Testis (tissue), 3 donors: ENCODE measurements around the gene KLF7. TPM values are rescaled to one million over a fixed set of nuclear protein-coding genes. Genes with fewer than 3 reads are reported as not detected.

Experiments used
- DNase-seq: peaks from one replicate; pipeline ENCODE4 v3.0.0-alpha.2; 2019
- H3K27ac ChIP-seq, 2 donors: fragments of 200-600 bp; sonication (generic); one replicate each; pipeline ENCODE4 v1.5.1; 2019
- H3K27me3 ChIP-seq: fragments of 200-600 bp; sonication (generic); one replicate; pipeline ENCODE4 v1.5.1; 2019
- H3K36me3 ChIP-seq: fragments of 200-600 bp; sonication (generic); one replicate; pipeline ENCODE4 v1.5.1; 2017; ENCODE audit warnings: low read depth; ENCODE audit errors: missing control alignments
- H3K4me1 ChIP-seq: fragments of 200-600 bp; sonication (generic); one replicate; pipeline ENCODE4 v1.5.1; 2019
- H3K4me3 ChIP-seq, 2 donors: fragments of 200-600 bp; sonication (generic); one replicate each; pipeline ENCODE4 v1.5.1; 2017 to 2019
- H3K9me3 ChIP-seq: fragments of 200-600 bp; sonication (generic); one replicate; pipeline ENCODE4 v1.5.1; 2017
- POLR2A ChIP-seq: fragments of 450-650 bp; IDR thresholded peaks from one replicate; pipeline ENCODE4 v1.6.1; 2017; ENCODE audit warnings: antibody characterized with exemption, mild to moderate bottlenecking, moderate library complexity
- WGBS, 2 donors: methylation state at CpG; one replicate each; pipeline ENCODE4 v1.1.5; 2018; 5-methylcytosine and 5-hydroxymethylcytosine counted together
- intact Hi-C: fragments of 100-400 bp; cut with DNase I; formaldehyde crosslinking; loops from one replicate; pipeline ENCODE4 v1.15.1; 2023; ENCODE audit warnings: low total_unique reads
- polyA plus RNA-seq: library from polyadenylated mRNA; stranded (reverse); fragments of 350-450 nt; fragmentation: Illumina TruSeq; extraction: RNeasy Lipid Tissue Mini Kit (QIAGEN cat#74804); gene quantifications from one replicate; pipeline ENCODE4 v1.2.3, GENCODE V29; 2014; ENCODE audit warnings: low read depth, low replicate concordance; ENCODE audit not compliant: insufficient read depth
- total RNA-seq, 2 donors: library from RNA; depleted of rRNA; stranded (reverse); fragments of >200 nt; gene quantifications; one replicate each; pipeline ENCODE4 v1.2.3, GENCODE V29; 2016
- TF ChIP-seq, protein P1 (sequence below), 3 experiments: fragments of 450-650 bp in 2 of 3; fragments of 200-600 bp in 1 of 3; sonication (generic) in 1 of 3; IDR thresholded peaks; one replicate each; pipeline ENCODE4 v1.5.1; 2016 to 2019; ENCODE audit warnings: antibody characterized with exemption in 3 of 3, mild to moderate bottlenecking in 2 of 3, moderate library complexity in 1 of 3

The KLF7 gene
- total and polyA plus RNA-seq, 3 donors from 2014 or later = 15.1 to 23.2 (median 21.1) TPM

DNA sequence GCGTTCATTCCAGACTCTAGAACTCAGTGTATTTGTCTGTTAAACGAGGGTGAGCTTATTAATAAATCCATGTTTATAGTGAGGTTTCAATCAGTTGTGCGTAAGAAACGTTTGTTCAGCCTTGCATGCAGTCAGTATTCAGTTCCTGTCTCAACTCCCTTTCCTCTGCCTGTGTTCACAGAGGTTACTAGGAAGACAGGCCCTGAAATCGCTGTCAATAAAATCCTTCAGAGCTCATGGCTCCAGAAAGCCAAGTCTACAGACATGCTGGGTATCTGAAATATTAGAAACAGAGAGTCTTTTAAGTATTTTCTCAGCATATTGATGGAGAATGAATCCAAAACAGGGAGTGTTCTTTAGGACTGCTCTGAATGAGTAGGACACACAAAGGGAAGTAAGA, 75.4 kb downstream of the KLF7 start:
- Histone ChIP-seq H3K4me1 (no peaks in the 10 kb centered on the region), H3K36me3 (no peaks in the 10 kb centered on the region), H3K9me3 (no peaks in the 10 kb centered on the region), H3K27ac (no peak overlapping the region), H3K27me3 (no peaks in the 10 kb centered on the region), H3K4me3 (no peak overlapping the region)
- TF ChIP-seq, protein P1, sequence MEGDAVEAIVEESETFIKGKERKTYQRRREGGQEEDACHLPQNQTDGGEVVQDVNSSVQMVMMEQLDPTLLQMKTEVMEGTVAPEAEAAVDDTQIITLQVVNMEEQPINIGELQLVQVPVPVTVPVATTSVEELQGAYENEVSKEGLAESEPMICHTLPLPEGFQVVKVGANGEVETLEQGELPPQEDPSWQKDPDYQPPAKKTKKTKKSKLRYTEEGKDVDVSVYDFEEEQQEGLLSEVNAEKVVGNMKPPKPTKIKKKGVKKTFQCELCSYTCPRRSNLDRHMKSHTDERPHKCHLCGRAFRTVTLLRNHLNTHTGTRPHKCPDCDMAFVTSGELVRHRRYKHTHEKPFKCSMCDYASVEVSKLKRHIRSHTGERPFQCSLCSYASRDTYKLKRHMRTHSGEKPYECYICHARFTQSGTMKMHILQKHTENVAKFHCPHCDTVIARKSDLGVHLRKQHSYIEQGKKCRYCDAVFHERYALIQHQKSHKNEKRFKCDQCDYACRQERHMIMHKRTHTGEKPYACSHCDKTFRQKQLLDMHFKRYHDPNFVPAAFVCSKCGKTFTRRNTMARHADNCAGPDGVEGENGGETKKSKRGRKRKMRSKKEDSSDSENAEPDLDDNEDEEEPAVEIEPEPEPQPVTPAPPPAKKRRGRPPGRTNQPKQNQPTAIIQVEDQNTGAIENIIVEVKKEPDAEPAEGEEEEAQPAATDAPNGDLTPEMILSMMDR (IDR thresholded peaks at IDR 0.05) = no peak
- TF ChIP-seq POLR2A = no peak
- 74 to 75% methylated on average over 5 of the region's 5 CpGs for WGBS, 2 donors
- DNase-seq = no peak
- intact Hi-C loops = no loop called here

DNA sequence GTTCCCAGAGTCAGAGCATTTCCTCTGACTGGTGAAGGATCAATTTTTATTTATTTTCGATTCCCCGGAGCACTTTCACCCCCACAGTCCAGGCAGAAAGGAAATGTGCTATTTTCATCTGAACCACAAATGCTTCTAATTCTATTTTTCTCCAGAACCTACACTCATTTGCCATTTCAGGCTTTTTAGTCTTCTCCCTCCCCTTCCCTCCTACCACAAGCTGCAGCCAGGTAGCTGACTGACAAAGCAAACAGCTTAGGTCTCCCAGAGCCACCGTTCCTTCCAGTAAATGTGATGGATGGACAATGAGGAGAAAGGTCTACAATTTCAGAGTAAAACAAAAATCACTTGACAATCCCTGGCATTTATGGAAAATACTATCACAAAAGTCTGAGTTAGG, 76.9 kb downstream of the KLF7 start:
- WGBS, 2 donors = 70 to 78% methylated on average over 3 of the region's 3 CpGs
- H3K27me3 ChIP-seq = no peaks in the 10 kb centered on the region
- no peak for DNase-seq
- no peaks in the 10 kb centered on the region for H3K4me1 ChIP-seq
- H3K36me3 ChIP-seq = no peaks in the 10 kb centered on the region
- H3K4me3 ChIP-seq = no peak overlapping the region
- no peak overlapping the region for H3K27ac ChIP-seq
- intact Hi-C loops = no loop called here
- TF ChIP-seq, protein P1 (IDR thresholded peaks at IDR 0.05) = no peak
- TF ChIP-seq POLR2A = no peak
- no peaks in the 10 kb centered on the region for H3K9me3 ChIP-seq

DNA sequence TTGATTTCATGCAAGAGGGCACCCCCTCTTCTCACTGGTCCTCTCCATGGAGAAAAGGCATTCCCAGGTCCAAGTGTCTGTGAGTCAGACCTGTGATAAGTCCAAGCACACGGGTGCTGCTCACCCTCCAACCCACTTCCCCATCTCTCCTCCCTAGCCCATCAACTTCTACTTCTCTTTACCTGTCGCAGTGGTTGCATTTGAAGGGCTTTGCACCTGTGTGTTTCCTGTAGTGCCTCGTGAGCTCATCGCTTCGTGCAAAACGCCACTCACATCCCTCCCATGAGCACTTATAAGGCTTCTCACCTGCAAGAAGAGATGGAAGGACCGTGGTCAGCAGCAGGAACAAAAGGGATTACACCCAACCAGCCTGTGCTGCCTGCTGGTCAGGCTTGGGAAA, 77.5 kb downstream of the KLF7 start:
- WGBS, 2 donors = 84 to 93% methylated on average over 7 of the region's 7 CpGs
- no peaks in the 10 kb centered on the region for H3K4me1 ChIP-seq
- no peaks in the 10 kb centered on the region for H3K27me3 ChIP-seq
- intact Hi-C loops = no loop called here
- DNase-seq = no peak
- TF ChIP-seq, protein P1 (IDR thresholded peaks at IDR 0.05) = no peak
- no peak for TF ChIP-seq POLR2A
- no peaks in the 10 kb centered on the region for H3K9me3 ChIP-seq
- H3K4me3 ChIP-seq = no peak overlapping the region
- H3K36me3 ChIP-seq = no peaks in the 10 kb centered on the region
- H3K27ac ChIP-seq = no peak overlapping the region

- Histone ChIP-seq H3K4me1 (no peaks in the 10 kb centered on the region), H3K36me3 (no peaks in the 10 kb centered on the region), H3K9me3 (no peaks in the 10 kb centered on the region), H3K27me3 (no peaks in the 10 kb centered on the region), H3K27ac (no peak overlapping the region), H3K4me3 (no peak overlapping the region)
- intact Hi-C loops = no loop called here
- WGBS, 2 donors = 75 to 83% methylated on average over 7 of the region's 7 CpGs
- no peak for DNase-seq
- no peak for TF ChIP-seq POLR2A
- TF ChIP-seq, protein P1 (IDR thresholded peaks at IDR 0.05) = no peak
Observed at GRCh38 chr2:207087046-207087902, 78.5 kb downstream of the KLF7 start.

DNA sequence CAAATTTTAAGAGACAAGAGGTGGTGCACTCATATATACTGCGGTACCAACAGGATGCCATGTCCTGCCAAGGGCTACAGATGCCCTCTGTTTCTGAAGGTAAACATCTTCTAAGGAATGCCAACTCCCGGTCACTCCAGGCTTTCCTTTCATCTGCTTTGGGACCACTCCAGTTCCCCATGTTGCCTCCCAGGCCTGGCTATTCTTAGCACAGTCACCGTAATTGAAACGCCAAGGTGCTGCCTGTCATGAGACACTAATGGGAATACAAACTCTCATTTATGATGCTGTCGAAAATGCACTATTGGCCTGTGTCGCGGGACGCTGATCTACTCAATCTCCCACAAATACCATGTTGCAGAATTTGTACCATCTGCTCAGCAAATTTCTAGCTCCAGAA, 79.6 kb downstream of the KLF7 start:
- H3K9me3 ChIP-seq = no peaks in the 10 kb centered on the region
- TF ChIP-seq, protein P1 (IDR thresholded peaks at IDR 0.05) = no peak
- no peak for TF ChIP-seq POLR2A
- no peak overlapping the region for H3K27ac ChIP-seq
- H3K36me3 ChIP-seq = no peaks in the 10 kb centered on the region
- no peak for DNase-seq
- H3K4me1 ChIP-seq = no peaks in the 10 kb centered on the region
- WGBS, 2 donors = 83 to 85% methylated on average over 8 of the region's 8 CpGs
- intact Hi-C loops = no loop called here
- H3K27me3 ChIP-seq = no peaks in the 10 kb centered on the region
- H3K4me3 ChIP-seq = no peak overlapping the region
